ENCODE measurements around the gene NCKAP5. TPM values are rescaled to one million over a fixed set of nuclear protein-coding genes. Genes with fewer than 3 reads are reported as not detected.

Gene NCKAP5
- total and polyA plus RNA-seq, 2 of the 8 experiments (the other 6 are each of a cell fraction or from before 2014, with no cell fraction given), result 0.27 to 0.86 TPM

GRCh38 chr2:133253793-133254192 lies 314.5 kb downstream of the NCKAP5 start:
- H4K91ac ChIP-seq (replicated peaks; ENCODE audit: insufficient read length, low read length), result no peak overlapping the region
- no peak overlapping the region for H3K23ac ChIP-seq (ENCODE audit: insufficient read length)
- no peak for DNase-seq (ENCODE audit: low read depth in 1 of 2, low spot score in 2 of 2)
- no peaks in the 10 kb centered on the region for H3K23me2 ChIP-seq (ENCODE audit: low read depth, low read length)
- no peak overlapping the region for H2BK12ac ChIP-seq (ENCODE audit: low read depth, low read length)
- H3K27ac ChIP-seq (ENCODE audit: low read depth, low read length), result no peak overlapping the region
- no peak overlapping the region for H3K9ac ChIP-seq (replicated peaks in 1 of 4; ENCODE audit: extremely low read depth in 1 of 4, low read depth in 3 of 4, low read length in 3 of 4)
- WGBS, 2 experiments (ENCODE audit: extremely low coverage in 1 of 2, insufficient coverage in 1 of 2, insufficient read length in 1 of 2, insufficient replicate concordance in 2 of 2, low coverage in 1 of 2, low lambda C conversion rate in 2 of 2, missing lambda C conversion rate in 1 of 2), result 94% methylated on average over 2 of the region's 2 CpGs; no CpG with 5 or more reads in 1 of the 2 experiments
- no peaks in the 10 kb centered on the region for H3K36me3 ChIP-seq (ENCODE audit: control insufficient read depth in 2 of 4, insufficient read depth in 4 of 4, low read length in 3 of 4)
- no peak overlapping the region for H2BK120ac ChIP-seq (replicated peaks; ENCODE audit: low read depth, low read length)
- H3K9me3 ChIP-seq (ENCODE audit: insufficient read depth in 2 of 2, low read depth in 1 of 2, low read length in 1 of 2), result no peaks in the 10 kb centered on the region
- H4K8ac ChIP-seq (ENCODE audit: extremely low read depth, insufficient read depth, low read length), result no peak overlapping the region
- H3K4me3 ChIP-seq (ENCODE audit: extremely low read depth in 1 of 4, insufficient read depth in 2 of 4, low read depth in 3 of 4, low read length in 4 of 4), result no peak overlapping the region
- H2AK5ac ChIP-seq (ENCODE audit: low read depth, low read length), result no peak overlapping the region
- no peak overlapping the region for H2BK15ac ChIP-seq (ENCODE audit: low read length)
- no peaks in the 10 kb centered on the region; a peak in 1 of 7 replicates for H3K4me1 ChIP-seq (replicated peaks in 1 of 4; ENCODE audit: control insufficient read depth in 3 of 4, insufficient read depth in 4 of 4, low read length in 3 of 4)
- no peak overlapping the region for H3K4me2 ChIP-seq (ENCODE audit: insufficient read depth in 1 of 2, low read depth in 2 of 2, low read length in 2 of 2)
- H3K27me3 ChIP-seq (replicated peaks in 1 of 4; ENCODE audit: control insufficient read depth in 3 of 4, extremely low read depth in 1 of 4, insufficient read depth in 3 of 4, low read length in 3 of 4), result no peaks in the 10 kb centered on the region
- no peaks in the 10 kb centered on the region for H4K20me1 ChIP-seq (replicated peaks in 1 of 2; ENCODE audit: control insufficient read depth in 1 of 2, insufficient read depth in 2 of 2, low read length in 2 of 2)
- CTCF ChIA-PET (ENCODE audit: partially characterized antibody), result interaction anchor here (1.2 to 1.3 kb wide), 2 partner anchors 526 to 591 kb away, joined by 3 to 4 read pairs; no protein-coding TSS in a partner anchor
- no peak overlapping the region for H3K4ac ChIP-seq (replicated peaks; ENCODE audit: insufficient read length, low read depth, low read length)
- H2BK5ac ChIP-seq (ENCODE audit: low read depth, low read length), result no peak overlapping the region
- H2BK20ac ChIP-seq (ENCODE audit: low read length), result no peak overlapping the region
- no peak for FAIRE-seq
- POLR2A ChIA-PET (ENCODE audit: partially characterized antibody), result no interaction called here
- H3K79me2 ChIP-seq (ENCODE audit: control insufficient read depth in 1 of 2, insufficient read depth in 2 of 2, low read length in 2 of 2), result no peaks in the 10 kb centered on the region
- H3K56ac ChIP-seq (replicated peaks; ENCODE audit: insufficient read length, low read depth, low read length), result no peak overlapping the region
- H3K79me1 ChIP-seq (ENCODE audit: low read depth, low read length), result no peaks in the 10 kb centered on the region
- no peak overlapping the region for H2AFZ ChIP-seq (ENCODE audit: low read length)
- no peak overlapping the region for H3K18ac ChIP-seq (ENCODE audit: extremely low read depth, low read length)
- no peak overlapping the region for H4K5ac ChIP-seq (ENCODE audit: insufficient read length, low read depth, low read length)
- no peak overlapping the region for H3K14ac ChIP-seq (ENCODE audit: insufficient read length)
- TF ChIP-seq MAFK (IDR thresholded peaks at IDR 0.05; ENCODE audit: low read depth, low read length) (no peak), RAD21 (IDR thresholded peaks at IDR 0.05 in 1 of 2, conservative IDR thresholded peaks at IDR 0.05 in 1 of 2; ENCODE audit: low read depth in 2 of 2, low read length in 2 of 2) (no peak), POU5F1 (IDR thresholded peaks at IDR 0.05; ENCODE audit: low read depth, low read length) (no peak), SAP30 (IDR thresholded peaks at IDR 0.05; ENCODE audit: insufficient read depth, insufficient replicate concordance, low read length) (no peak), TAF1 (IDR thresholded peaks at IDR 0.05; ENCODE audit: low read depth, low read length) (no peak), USF2 (IDR thresholded peaks at IDR 0.05; ENCODE audit: low read length) (no peak), ATF2 (IDR thresholded peaks at IDR 0.05; ENCODE audit: low read length) (no peak), ATF3 (IDR thresholded peaks at IDR 0.05; ENCODE audit: insufficient read depth, low read depth, low read length) (no peak), ASH2L (IDR thresholded peaks at IDR 0.05; ENCODE audit: low read length) (no peak), KDM4A (IDR thresholded peaks at IDR 0.05; ENCODE audit: low read depth, low read length, severe bottlenecking) (no peak)
